Measurements from ENCODE around the gene PLEKHM3.

Gene PLEKHM3

DNA sequence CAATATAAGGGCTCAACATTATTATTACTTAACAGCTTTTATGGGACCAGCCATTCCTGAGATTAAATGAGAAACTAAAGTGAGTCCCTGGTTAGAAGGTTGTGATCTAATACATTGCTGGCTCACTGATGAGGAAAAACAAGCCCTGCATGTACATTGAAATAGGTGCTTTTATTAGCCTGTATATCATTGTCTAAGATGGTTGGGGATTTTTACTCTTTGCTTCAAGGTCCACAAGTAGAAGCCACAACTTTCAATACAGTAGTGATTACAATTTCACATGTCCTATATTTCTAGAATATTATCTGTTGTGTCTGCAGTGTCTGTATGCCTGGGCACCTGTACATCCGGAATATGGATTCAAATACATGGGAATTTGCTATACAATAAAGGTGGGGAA lies 151.5 kb downstream of the PLEKHM3 start:
- no peaks in the 10 kb centered on the region for H3K36me3 ChIP-seq (ENCODE audit: control insufficient read depth in 2 of 2, insufficient read depth in 1 of 2, low read length in 2 of 2)
- no peak overlapping the region for H3K27ac ChIP-seq (ENCODE audit: extremely low read depth, low read depth, low read length)
- ChIA-PET CTCF (no interaction called here), POLR2A (no interaction called here)
- TF ChIP-seq YY1 (tag by site-specific recombination; IDR thresholded peaks at IDR 0.05) (no peak), ZNF239 (tag by site-specific recombination; IDR thresholded peaks at IDR 0.05) (no peak), RBAK (tag by site-specific recombination; IDR thresholded peaks at IDR 0.05) (no peak), ZNF610 (tag by site-specific recombination; IDR thresholded peaks at IDR 0.05; ENCODE audit: borderline replicate concordance) (no peak), ZNF654 (tag by site-specific recombination; IDR thresholded peaks at IDR 0.05; ENCODE audit: low read depth) (no peak), ZNF174 (tag by site-specific recombination; IDR thresholded peaks at IDR 0.05) (no peak)
- TF ChIP-seq, protein P1, sequence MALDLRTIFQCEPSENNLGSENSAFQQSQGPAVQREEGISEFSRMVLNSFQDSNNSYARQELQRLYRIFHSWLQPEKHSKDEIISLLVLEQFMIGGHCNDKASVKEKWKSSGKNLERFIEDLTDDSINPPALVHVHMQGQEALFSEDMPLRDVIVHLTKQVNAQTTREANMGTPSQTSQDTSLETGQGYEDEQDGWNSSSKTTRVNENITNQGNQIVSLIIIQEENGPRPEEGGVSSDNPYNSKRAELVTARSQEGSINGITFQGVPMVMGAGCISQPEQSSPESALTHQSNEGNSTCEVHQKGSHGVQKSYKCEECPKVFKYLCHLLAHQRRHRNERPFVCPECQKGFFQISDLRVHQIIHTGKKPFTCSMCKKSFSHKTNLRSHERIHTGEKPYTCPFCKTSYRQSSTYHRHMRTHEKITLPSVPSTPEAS (tag by site-specific recombination; IDR thresholded peaks at IDR 0.05): no peak
- H3K4me1 ChIP-seq (ENCODE audit: control insufficient read depth, insufficient read depth, low read length): peaks cover 6% of the 10 kb centered on the region; the same call in 1 of the 2 replicates
- H3K9me3 ChIP-seq (ENCODE audit: control insufficient read depth, insufficient read depth, low read depth, low read length): no peaks in the 10 kb centered on the region
- H3K4me3 ChIP-seq (ENCODE audit: low read depth, low read length): no peak overlapping the region

DNA sequence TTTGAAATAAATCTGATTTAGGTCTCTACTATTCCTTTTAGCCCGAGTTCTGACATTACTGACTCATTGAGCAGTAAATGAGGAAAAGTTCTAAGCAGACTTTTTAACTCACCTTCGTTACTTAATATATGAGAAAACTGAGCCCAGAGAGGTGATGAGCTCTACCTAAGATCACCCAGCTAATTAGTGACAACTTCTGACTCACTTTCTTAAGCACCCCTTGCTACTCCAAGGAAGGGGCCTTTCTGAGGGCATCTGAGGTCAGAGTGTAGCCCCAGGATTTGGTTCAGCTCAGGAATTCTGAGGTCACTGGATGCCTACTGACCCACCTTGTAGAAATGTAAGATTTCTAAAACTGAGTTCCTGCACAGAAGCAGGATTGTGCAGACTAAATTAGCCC lies 153.4 kb downstream of the PLEKHM3 start:
- TF ChIP-seq ZNF530 (tag by site-specific recombination; IDR thresholded peaks at IDR 0.05; ENCODE audit: low read depth) (no peak), ZNF792 (tag by site-specific recombination; IDR thresholded peaks at IDR 0.05) (no peak), YY1 (tag by site-specific recombination; IDR thresholded peaks at IDR 0.05) (no peak), ZNF830 (tag by site-specific recombination; IDR thresholded peaks at IDR 0.05; ENCODE audit: low read depth) (no peak), ZNF423 (tag by site-specific recombination; IDR thresholded peaks at IDR 0.05) (no peak), ZNF501 (tag by site-specific recombination; IDR thresholded peaks at IDR 0.05) (no peak), ZNF37A (tag by site-specific recombination; IDR thresholded peaks at IDR 0.05) (no peak), ZNF558 (tag by site-specific recombination; IDR thresholded peaks at IDR 0.05) (no peak), ZBTB20 (tag by site-specific recombination; IDR thresholded peaks at IDR 0.05) (no peak), ZFHX2 (tag by site-specific recombination; conservative IDR thresholded peaks at IDR 0.05) (no peak), TCF7L2 (IDR thresholded peaks at IDR 0.05; ENCODE audit: borderline replicate concordance, low read depth, low read length) (no peak), ZNF510 (tag by site-specific recombination; IDR thresholded peaks at IDR 0.05; ENCODE audit: insufficient replicate concordance) (no peak), ZNF660 (tag by site-specific recombination; IDR thresholded peaks at IDR 0.05) (no peak), ZNF202 (tag by site-specific recombination; IDR thresholded peaks at IDR 0.05; ENCODE audit: borderline replicate concordance) (no peak), TRIM28 (IDR thresholded peaks at IDR 0.05; ENCODE audit: borderline replicate concordance, low read length) (no peak), WT1 (tag by site-specific recombination; IDR thresholded peaks at IDR 0.05) (no peak)
- TF ChIP-seq, protein P2, sequence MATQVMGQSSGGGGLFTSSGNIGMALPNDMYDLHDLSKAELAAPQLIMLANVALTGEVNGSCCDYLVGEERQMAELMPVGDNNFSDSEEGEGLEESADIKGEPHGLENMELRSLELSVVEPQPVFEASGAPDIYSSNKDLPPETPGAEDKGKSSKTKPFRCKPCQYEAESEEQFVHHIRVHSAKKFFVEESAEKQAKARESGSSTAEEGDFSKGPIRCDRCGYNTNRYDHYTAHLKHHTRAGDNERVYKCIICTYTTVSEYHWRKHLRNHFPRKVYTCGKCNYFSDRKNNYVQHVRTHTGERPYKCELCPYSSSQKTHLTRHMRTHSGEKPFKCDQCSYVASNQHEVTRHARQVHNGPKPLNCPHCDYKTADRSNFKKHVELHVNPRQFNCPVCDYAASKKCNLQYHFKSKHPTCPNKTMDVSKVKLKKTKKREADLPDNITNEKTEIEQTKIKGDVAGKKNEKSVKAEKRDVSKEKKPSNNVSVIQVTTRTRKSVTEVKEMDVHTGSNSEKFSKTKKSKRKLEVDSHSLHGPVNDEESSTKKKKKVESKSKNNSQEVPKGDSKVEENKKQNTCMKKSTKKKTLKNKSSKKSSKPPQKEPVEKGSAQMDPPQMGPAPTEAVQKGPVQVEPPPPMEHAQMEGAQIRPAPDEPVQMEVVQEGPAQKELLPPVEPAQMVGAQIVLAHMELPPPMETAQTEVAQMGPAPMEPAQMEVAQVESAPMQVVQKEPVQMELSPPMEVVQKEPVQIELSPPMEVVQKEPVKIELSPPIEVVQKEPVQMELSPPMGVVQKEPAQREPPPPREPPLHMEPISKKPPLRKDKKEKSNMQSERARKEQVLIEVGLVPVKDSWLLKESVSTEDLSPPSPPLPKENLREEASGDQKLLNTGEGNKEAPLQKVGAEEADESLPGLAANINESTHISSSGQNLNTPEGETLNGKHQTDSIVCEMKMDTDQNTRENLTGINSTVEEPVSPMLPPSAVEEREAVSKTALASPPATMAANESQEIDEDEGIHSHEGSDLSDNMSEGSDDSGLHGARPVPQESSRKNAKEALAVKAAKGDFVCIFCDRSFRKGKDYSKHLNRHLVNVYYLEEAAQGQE (tag by site-specific recombination; IDR thresholded peaks at IDR 0.05): no peak
- TF ChIP-seq, protein P3, sequence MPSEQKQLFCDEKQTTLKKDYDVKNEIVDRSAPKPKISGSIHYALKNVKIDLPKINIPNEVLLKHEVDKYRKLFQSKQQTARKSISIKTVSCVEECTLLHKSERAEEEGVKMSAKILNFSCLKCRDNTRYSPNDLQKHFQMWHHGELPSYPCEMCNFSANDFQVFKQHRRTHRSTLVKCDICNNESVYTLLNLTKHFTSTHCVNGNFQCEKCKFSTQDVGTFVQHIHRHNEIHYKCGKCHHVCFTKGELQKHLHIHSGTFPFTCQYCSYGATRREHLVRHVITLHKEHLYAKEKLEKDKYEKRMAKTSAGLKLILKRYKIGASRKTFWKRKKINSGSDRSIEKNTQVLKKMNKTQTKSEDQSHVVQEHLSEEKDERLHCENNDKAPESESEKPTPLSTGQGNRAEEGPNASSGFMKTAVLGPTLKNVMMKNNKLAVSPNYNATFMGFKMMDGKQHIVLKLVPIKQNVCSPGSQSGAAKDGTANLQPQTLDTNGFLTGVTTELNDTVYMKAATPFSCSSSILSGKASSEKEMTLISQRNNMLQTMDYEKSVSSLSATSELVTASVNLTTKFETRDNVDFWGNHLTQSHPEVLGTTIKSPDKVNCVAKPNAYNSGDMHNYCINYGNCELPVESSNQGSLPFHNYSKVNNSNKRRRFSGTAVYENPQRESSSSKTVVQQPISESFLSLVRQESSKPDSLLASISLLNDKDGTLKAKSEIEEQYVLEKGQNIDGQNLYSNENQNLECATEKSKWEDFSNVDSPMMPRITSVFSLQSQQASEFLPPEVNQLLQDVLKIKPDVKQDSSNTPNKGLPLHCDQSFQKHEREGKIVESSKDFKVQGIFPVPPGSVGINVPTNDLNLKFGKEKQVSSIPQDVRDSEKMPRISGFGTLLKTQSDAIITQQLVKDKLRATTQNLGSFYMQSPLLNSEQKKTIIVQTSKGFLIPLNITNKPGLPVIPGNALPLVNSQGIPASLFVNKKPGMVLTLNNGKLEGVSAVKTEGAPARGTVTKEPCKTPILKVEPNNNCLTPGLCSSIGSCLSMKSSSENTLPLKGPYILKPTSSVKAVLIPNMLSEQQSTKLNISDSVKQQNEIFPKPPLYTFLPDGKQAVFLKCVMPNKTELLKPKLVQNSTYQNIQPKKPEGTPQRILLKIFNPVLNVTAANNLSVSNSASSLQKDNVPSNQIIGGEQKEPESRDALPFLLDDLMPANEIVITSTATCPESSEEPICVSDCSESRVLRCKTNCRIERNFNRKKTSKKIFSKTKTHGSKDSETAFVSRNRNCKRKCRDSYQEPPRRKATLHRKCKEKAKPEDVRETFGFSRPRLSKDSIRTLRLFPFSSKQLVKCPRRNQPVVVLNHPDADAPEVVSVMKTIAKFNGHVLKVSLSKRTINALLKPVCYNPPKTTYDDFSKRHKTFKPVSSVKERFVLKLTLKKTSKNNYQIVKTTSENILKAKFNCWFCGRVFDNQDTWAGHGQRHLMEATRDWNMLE (tag by site-specific recombination; conservative IDR thresholded peaks at IDR 0.05; ENCODE audit: low read depth): no peak
- TF ChIP-seq, protein P4, sequence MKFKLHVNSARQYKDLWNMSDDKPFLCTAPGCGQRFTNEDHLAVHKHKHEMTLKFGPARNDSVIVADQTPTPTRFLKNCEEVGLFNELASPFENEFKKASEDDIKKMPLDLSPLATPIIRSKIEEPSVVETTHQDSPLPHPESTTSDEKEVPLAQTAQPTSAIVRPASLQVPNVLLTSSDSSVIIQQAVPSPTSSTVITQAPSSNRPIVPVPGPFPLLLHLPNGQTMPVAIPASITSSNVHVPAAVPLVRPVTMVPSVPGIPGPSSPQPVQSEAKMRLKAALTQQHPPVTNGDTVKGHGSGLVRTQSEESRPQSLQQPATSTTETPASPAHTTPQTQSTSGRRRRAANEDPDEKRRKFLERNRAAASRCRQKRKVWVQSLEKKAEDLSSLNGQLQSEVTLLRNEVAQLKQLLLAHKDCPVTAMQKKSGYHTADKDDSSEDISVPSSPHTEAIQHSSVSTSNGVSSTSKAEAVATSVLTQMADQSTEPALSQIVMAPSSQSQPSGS (tag by site-specific recombination; IDR thresholded peaks at IDR 0.05; ENCODE audit: low read depth): no peak
- H3K4me3 ChIP-seq (ENCODE audit: low read depth, low read length): no peak overlapping the region
- no peak overlapping the region for H3K27ac ChIP-seq (ENCODE audit: extremely low read depth, low read depth, low read length)
- CTCF ChIA-PET: interaction anchor here (0.6 kb wide), 1 partner anchor 645 kb away, joined by 4 read pairs; no protein-coding TSS in a partner anchor
- POLR2A ChIA-PET: no interaction called here
- no peaks in the 10 kb centered on the region for H3K36me3 ChIP-seq (ENCODE audit: control insufficient read depth in 2 of 2, insufficient read depth in 1 of 2, low read length in 2 of 2)
- H3K4me1 ChIP-seq (ENCODE audit: control insufficient read depth, insufficient read depth, low read length): peaks cover 6% of the 10 kb centered on the region; the same call in 1 of the 2 replicates
- H3K9me3 ChIP-seq (ENCODE audit: control insufficient read depth, insufficient read depth, low read depth, low read length): no peaks in the 10 kb centered on the region
